Natural killer cell (primary cell): ENCODE results near the gene HDLBP. TPM values are rescaled to one million over a fixed set of nuclear protein-coding genes. Genes with fewer than 3 reads are reported as not detected.

Source experiments
- ATAC-seq, 3 donors: fragments of 150-1000 bp in 2 of 3; fragments of 200-7000 bp in 1 of 3; cut with Tn5 transposase; 1 replicate in 1 of 3; 2 replicates in 2 of 3; pipeline ENCODE4 v1.10.0; 2021; ENCODE audit warnings: mild to moderate bottlenecking in 2 of 3, moderate library complexity in 2 of 3
- DNase-seq, 2 donors: peaks; one replicate each; pipeline versions ENCODE4 v3.0.0 to v3.0.0-alpha.2; 2013 to 2021; ENCODE audit warnings: mixed read lengths in 1 of 2
- H3K27ac ChIP-seq: one replicate; pipeline ENCODE4 v1.5.1; 2013; ENCODE audit warnings: mild to moderate bottlenecking, low read length
- H3K27me3 ChIP-seq: one replicate; pipeline ENCODE4 v1.6.1; 2013; ENCODE audit warnings: low read length; ENCODE audit not compliant: control insufficient read depth, insufficient read depth
- H3K36me3 ChIP-seq: one replicate; pipeline ENCODE4 v1.6.1; 2013; ENCODE audit warnings: low read length; ENCODE audit not compliant: control insufficient read depth, insufficient read depth
- H3K4me1 ChIP-seq: one replicate; pipeline ENCODE4 v1.6.1; 2013; ENCODE audit warnings: low read length; ENCODE audit not compliant: control insufficient read depth, insufficient read depth
- H3K4me3 ChIP-seq: one replicate; pipeline ENCODE4 v1.5.1; 2013; ENCODE audit warnings: low read length
- H3K9me3 ChIP-seq: one replicate; pipeline ENCODE4 v1.6.1; 2013; ENCODE audit warnings: low read length; ENCODE audit not compliant: control insufficient read depth, insufficient read depth
- H3K27ac Mint-ChIP-seq, 2 donors: one replicate each; pipeline ENCODE4 v1.8.0; 2022; ENCODE audit warnings: mild to moderate bottlenecking in 2 of 2, mixed read lengths in 2 of 2, moderate library complexity in 1 of 2
- H3K27me3 Mint-ChIP-seq, 2 donors: one replicate each; pipeline ENCODE4 v1.8.0; 2022; ENCODE audit warnings: low read depth in 2 of 2, mixed read lengths in 2 of 2
- H3K36me3 Mint-ChIP-seq: one replicate; pipeline ENCODE4 v1.8.0; 2022; ENCODE audit warnings: mixed read lengths
- H3K4me1 Mint-ChIP-seq, 2 donors: one replicate each; pipeline ENCODE4 v1.8.0; 2022; ENCODE audit warnings: mixed read lengths in 2 of 2
- H3K4me3 Mint-ChIP-seq: one replicate; pipeline ENCODE4 v1.8.0; 2022; ENCODE audit warnings: mild to moderate bottlenecking, moderate library complexity, mixed read lengths
- H3K9me3 Mint-ChIP-seq, 2 donors: one replicate each; pipeline ENCODE4 v1.8.0; 2022; ENCODE audit warnings: mixed read lengths in 2 of 2
- CTCF ChIP-seq: fragments of 200-600 bp; IDR thresholded peaks from one replicate; pipeline ENCODE4 v1.8.0; 2022; ENCODE audit warnings: antibody characterized with exemption
- WGBS: methylation state at CpG from one replicate; pipeline ENCODE4 v1.1.7; 2013; ENCODE audit warnings: missing lambda C conversion rate; ENCODE audit not compliant: insufficient coverage; 5-methylcytosine and 5-hydroxymethylcytosine counted together
- intact Hi-C: fragments of 100-400 bp; cut with micrococcal nuclease; formaldehyde crosslinking; loops from one replicate; pipeline ENCODE4 v1.14.2; 2022
- total RNA-seq, 4 donors: library from RNA; stranded (reverse); fragments of 120-200 nt in 1 of 4; gene quantifications; one replicate each; pipeline versions ENCODE4 v1.2.3 to v1.2.4, GENCODE V29; 2013 to 2022

Gene HDLBP
- total RNA-seq, 3 donors from 2014 or later (not counting 1 experiment from before 2014, with no cell fraction given) = 170 to 200 (median 177) TPM

- Mint-ChIP-seq H3K36me3 (no peaks in the 10 kb centered on the region), H3K27me3 (no peaks in the 10 kb centered on the region), H3K4me1 (no peaks in the 10 kb centered on the region), H3K27ac (no peak overlapping the region), H3K9me3 (no peaks in the 10 kb centered on the region), H3K4me3 (no peak overlapping the region)
- Histone ChIP-seq H3K27ac (no peak overlapping the region), H3K4me1 (no peaks in the 10 kb centered on the region), H3K9me3 (no peaks in the 10 kb centered on the region), H3K36me3 (peaks cover 77% of the 10 kb centered on the region), H3K4me3 (no peak overlapping the region), H3K27me3 (no peaks in the 10 kb centered on the region)
- TF ChIP-seq CTCF = no peak
- ATAC-seq = no peak
- DNase-seq = no peak
- 96% methylated on average over 19 of the region's 19 CpGs for WGBS
- intact Hi-C loops = no loop called here
These were observed 85.0 kb downstream of the HDLBP start for GRCh38 chr2:241230435-241230834.

DNA sequence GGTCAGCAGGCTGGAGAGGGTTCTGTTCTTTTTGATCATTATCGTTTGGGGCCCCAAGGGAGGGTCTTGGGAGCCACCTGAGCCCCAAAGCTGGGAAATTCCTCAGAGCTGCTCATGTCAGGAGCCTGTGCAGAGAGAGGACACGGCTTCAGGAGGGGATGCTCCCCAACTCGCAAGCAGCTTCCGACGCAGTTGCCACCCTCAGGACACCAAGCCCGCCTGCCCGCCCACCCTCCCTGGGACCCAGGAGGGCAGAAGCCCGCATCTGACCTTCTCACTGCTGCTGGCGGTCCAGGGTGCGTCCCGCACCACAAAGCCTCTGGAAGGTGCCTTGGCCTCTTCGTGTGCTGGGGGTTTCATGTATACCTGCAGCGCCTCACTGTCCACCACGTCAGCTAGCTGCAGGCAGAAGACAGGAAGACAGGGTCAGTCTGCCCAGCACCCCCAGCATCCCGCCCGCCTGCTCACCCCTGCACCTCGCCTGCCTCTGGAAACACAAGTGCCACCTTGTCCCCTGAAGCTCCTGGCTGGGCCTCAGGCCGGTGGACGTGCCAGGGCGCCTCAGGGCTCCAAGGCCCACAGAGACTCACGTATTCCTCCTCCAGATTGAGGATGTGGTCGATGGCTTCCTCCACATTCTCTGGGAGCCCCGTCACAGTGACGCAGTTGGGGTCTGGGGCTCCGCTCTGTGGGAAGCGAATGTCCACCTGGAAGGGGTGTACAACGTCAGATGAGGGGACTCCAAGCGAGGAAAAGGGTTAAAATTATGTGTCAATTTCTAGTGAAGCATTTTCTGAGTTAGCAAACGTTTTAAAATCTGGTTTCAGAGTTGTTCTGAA, 85.7 kb downstream of the HDLBP start:
- Histone ChIP-seq H3K4me3 (no peak overlapping the region), H3K36me3 (peaks cover 71% of the 10 kb centered on the region), H3K4me1 (no peaks in the 10 kb centered on the region), H3K27me3 (no peaks in the 10 kb centered on the region), H3K27ac (no peak overlapping the region), H3K9me3 (no peaks in the 10 kb centered on the region)
- intact Hi-C loops = no loop called here
- WGBS = 94% methylated on average over 29 of the region's 29 CpGs
- TF ChIP-seq CTCF = no peak
- Mint-ChIP-seq H3K36me3 (no peaks in the 10 kb centered on the region), H3K27ac (no peak overlapping the region), H3K9me3 (no peaks in the 10 kb centered on the region), H3K4me3 (no peak overlapping the region), H3K4me1 (no peaks in the 10 kb centered on the region), H3K27me3 (no peaks in the 10 kb centered on the region)
- DNase-seq (no peak), ATAC-seq (no peak)

- no peaks in the 10 kb centered on the region for H3K4me1 ChIP-seq
- H3K27me3 ChIP-seq = no peaks in the 10 kb centered on the region
- intact Hi-C loops = no loop called here
- WGBS = 82% methylated on average over 20 of the region's 20 CpGs
- TF ChIP-seq CTCF = no peak
- H3K9me3 ChIP-seq = no peaks in the 10 kb centered on the region
- no peak overlapping the region for H3K27ac ChIP-seq
- no peaks in the 10 kb centered on the region for H3K36me3 Mint-ChIP-seq
- H3K27me3 Mint-ChIP-seq = no peaks in the 10 kb centered on the region
- ATAC-seq (no peak), DNase-seq (no peak)
- no peak overlapping the region for H3K4me3 Mint-ChIP-seq
- H3K36me3 ChIP-seq = peaks cover 63% of the 10 kb centered on the region
- no peaks in the 10 kb centered on the region for H3K4me1 Mint-ChIP-seq
- H3K27ac Mint-ChIP-seq = no peak overlapping the region
- H3K4me3 ChIP-seq = no peak overlapping the region
- H3K9me3 Mint-ChIP-seq = no peaks in the 10 kb centered on the region
These were observed 86.5 kb downstream of the HDLBP start for GRCh38 chr2:241228860-241229516.
